ENCODE data around the gene ANO8. TPM values are rescaled to one million over a fixed set of nuclear protein-coding genes. Genes with fewer than 3 reads are reported as not detected.

Gene ANO8
- total RNA-seq (ENCODE audit: unreplicated experiment): 98.8 TPM
- long read RNA-seq, partial matches to known transcripts: 1 of 3 reads
- long read RNA-seq, other reads (novel, unspliced or antisense): 2 of 3 reads

GRCh38 chr19:17334414-17335409 lies at the start of gene ANO8:
TSS of gene ANO8 (minus strand) at chr19:17334855. CDS start at chr19:17334670, 185 bp downstream.
- Mint-ChIP-seq H3K36me3 (ENCODE audit: unreplicated experiment) (peaks cover 5% of the 10 kb centered on the region), H3K27me3 (ENCODE audit: unreplicated experiment) (peaks cover 16% of the 10 kb centered on the region), H3K4me3 (ENCODE audit: unreplicated experiment) (peak within 1 kb of the TSS; percentile 92), H3K4me1 (ENCODE audit: low read depth, unreplicated experiment) (peaks cover 8% of the 10 kb centered on the region), H3K9me3 (ENCODE audit: unreplicated experiment) (peaks cover 11% of the 10 kb centered on the region), H3K27ac (ENCODE audit: unreplicated experiment) (peak within 1 kb of the TSS; percentile 89)
- DNase-seq: peak; percentile 99
- TF ChIP-seq, protein P1, sequence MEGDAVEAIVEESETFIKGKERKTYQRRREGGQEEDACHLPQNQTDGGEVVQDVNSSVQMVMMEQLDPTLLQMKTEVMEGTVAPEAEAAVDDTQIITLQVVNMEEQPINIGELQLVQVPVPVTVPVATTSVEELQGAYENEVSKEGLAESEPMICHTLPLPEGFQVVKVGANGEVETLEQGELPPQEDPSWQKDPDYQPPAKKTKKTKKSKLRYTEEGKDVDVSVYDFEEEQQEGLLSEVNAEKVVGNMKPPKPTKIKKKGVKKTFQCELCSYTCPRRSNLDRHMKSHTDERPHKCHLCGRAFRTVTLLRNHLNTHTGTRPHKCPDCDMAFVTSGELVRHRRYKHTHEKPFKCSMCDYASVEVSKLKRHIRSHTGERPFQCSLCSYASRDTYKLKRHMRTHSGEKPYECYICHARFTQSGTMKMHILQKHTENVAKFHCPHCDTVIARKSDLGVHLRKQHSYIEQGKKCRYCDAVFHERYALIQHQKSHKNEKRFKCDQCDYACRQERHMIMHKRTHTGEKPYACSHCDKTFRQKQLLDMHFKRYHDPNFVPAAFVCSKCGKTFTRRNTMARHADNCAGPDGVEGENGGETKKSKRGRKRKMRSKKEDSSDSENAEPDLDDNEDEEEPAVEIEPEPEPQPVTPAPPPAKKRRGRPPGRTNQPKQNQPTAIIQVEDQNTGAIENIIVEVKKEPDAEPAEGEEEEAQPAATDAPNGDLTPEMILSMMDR (IDR thresholded peaks at IDR 0.05; ENCODE audit: partially characterized antibody, unreplicated experiment): no peak

GRCh38 chr19:17380426-17381138 lies 45.9 kb upstream of the ANO8 start:
- no peaks in the 10 kb centered on the region for H3K4me1 Mint-ChIP-seq (ENCODE audit: low read depth, unreplicated experiment)
- TF ChIP-seq, protein P1 (IDR thresholded peaks at IDR 0.05; ENCODE audit: partially characterized antibody, unreplicated experiment): no peak

GRCh38 chr19:17379221-17379631 lies 44.6 kb upstream of the ANO8 start:
- H3K27ac Mint-ChIP-seq (ENCODE audit: unreplicated experiment): no peak overlapping the region
- H3K4me3 Mint-ChIP-seq (ENCODE audit: unreplicated experiment): no peak overlapping the region
- peaks cover 6% of the 10 kb centered on the region for H3K27me3 Mint-ChIP-seq (ENCODE audit: unreplicated experiment)
- no peaks in the 10 kb centered on the region for H3K9me3 Mint-ChIP-seq (ENCODE audit: unreplicated experiment)
- H3K4me1 Mint-ChIP-seq (ENCODE audit: low read depth, unreplicated experiment): no peaks in the 10 kb centered on the region
- TF ChIP-seq, protein P1 (IDR thresholded peaks at IDR 0.05; ENCODE audit: partially characterized antibody, unreplicated experiment): no peak
- H3K36me3 Mint-ChIP-seq (ENCODE audit: unreplicated experiment): no peaks in the 10 kb centered on the region
- DNase-seq: no peak

More at GRCh38 chr19:17380426-17381138, 45.9 kb upstream of the ANO8 start:
- DNase-seq: no peak
- H3K27me3 Mint-ChIP-seq (ENCODE audit: unreplicated experiment): peaks cover 6% of the 10 kb centered on the region
- no peak overlapping the region for H3K4me3 Mint-ChIP-seq (ENCODE audit: unreplicated experiment)
- H3K9me3 Mint-ChIP-seq (ENCODE audit: unreplicated experiment): no peaks in the 10 kb centered on the region
- no peaks in the 10 kb centered on the region for H3K36me3 Mint-ChIP-seq (ENCODE audit: unreplicated experiment)
- H3K27ac Mint-ChIP-seq (ENCODE audit: unreplicated experiment): no peak overlapping the region

- no peak for DNase-seq
- H3K36me3 Mint-ChIP-seq (ENCODE audit: unreplicated experiment): no peaks in the 10 kb centered on the region
- H3K4me3 Mint-ChIP-seq (ENCODE audit: unreplicated experiment): no peak overlapping the region
- H3K4me1 Mint-ChIP-seq (ENCODE audit: low read depth, unreplicated experiment): no peaks in the 10 kb centered on the region
- no peaks in the 10 kb centered on the region for H3K9me3 Mint-ChIP-seq (ENCODE audit: unreplicated experiment)
- TF ChIP-seq, protein P1 (IDR thresholded peaks at IDR 0.05; ENCODE audit: partially characterized antibody, unreplicated experiment): no peak
- peaks cover 4% of the 10 kb centered on the region for H3K27me3 Mint-ChIP-seq (ENCODE audit: unreplicated experiment)
- no peak overlapping the region for H3K27ac Mint-ChIP-seq (ENCODE audit: unreplicated experiment)
Observed at GRCh38 chr19:17378271-17378670, 43.6 kb upstream of the ANO8 start.

Measured in glutamatergic neuron (in vitro differentiated cells).